DND-41 (cell line): ENCODE results near the gene ESYT3.

Experiments
- CTCF ChIP-seq: IDR thresholded peaks from 2 replicates; pipeline ENCODE4 v1.5.1; 2012; ENCODE audit warnings: borderline replicate concordance, low read length, moderate library complexity, mild to moderate bottlenecking; ENCODE audit not compliant: poor library complexity, severe bottlenecking; ENCODE audit errors: extremely low read depth
- EZH2 ChIP-seq: IDR thresholded peaks from 3 replicates; pipeline ENCODE4 v1.6.1; 2012; ENCODE audit warnings: borderline replicate concordance, low read depth, mild to moderate bottlenecking, moderate library complexity, low read length, inconsistent platforms; ENCODE audit not compliant: severe bottlenecking

GRCh38 chr3:138394686-138395085, 39.7 kb upstream of the ESYT3 start:
- TF ChIP-seq CTCF (no peak), EZH2 (no peak)
